GM10847 (cell line): ENCODE data around the gene B4GALT6.

ENCODE experiments used
- POLR2A ChIP-seq: IDR thresholded peaks from 2 replicates; pipeline ENCODE4 v1.6.1; 2011; ENCODE audit not compliant: insufficient read length; ENCODE audit errors: extremely low read depth

B4GALT6 gene

DNA sequence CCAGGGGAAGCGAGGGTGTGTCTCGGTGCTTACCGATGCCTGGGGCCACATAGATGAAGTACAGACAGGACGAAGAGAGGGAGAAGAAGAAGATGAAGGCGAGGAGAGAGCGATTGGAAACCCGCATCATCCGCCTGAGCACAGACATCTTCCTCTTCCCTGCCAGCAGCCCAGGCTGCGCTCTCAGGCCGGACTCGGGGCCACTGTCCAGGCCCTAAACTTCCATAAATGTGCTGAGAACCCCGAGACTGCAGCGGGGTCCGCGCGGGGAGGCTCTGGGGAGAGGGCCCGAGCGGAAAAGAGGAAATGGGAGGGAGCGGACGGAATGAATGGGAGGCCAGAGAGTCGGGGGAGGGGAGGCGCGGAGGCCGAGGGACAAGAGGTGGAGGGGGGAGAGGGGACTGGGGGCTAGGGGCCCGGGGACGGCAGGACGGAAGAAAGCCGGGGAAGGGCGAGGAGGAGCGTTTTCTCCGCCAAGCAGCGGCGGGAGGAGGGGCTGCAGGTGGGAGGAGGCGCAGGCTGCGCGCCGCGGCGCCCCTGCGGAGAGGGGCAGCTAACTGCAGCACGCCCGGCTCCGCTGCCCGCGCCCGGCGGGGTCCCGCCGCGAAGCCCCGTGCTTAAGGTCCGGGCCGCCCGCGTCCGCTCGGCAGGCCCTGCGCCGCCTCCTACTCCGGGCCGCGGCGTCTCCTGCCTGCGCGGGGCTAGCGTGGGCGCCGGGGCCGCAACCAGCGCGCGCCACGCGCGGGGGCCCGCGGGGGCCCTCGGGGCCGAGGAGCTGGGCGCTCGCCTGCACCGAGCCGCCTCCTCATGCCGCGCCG, at the start of gene B4GALT6:
TSS of gene B4GALT6 (minus strand) at position 303 of the 818 bp plus-strand sequence. CDS start at position 148, 155 bp downstream.
- TF ChIP-seq POLR2A = no peak

DNA sequence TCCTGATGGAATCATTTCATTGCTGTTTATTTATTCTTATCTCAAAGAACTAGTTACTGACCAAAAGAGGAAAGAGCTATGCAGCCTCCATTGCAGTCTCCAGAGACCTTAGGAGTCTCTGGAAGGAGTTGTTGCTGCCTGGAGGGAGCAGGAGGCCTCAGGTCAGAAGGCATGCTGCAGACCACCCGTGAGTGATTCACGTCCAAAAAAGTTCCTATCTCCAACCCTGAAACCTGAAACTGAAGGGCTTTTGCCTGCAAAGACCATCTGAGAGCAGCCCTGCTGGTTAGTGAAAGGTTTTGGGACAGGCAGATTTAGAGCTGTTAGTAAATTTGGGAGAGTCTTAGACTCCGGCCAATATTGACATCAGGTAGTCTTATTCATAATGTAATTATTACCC, 47.2 kb upstream of the B4GALT6 start:
- no peak for TF ChIP-seq POLR2A

- no peak for TF ChIP-seq POLR2A
These were observed 39.8 kb upstream of the B4GALT6 start for GRCh38 chr18:31723990-31724711.

GRCh38 chr18:31723639-31723989, 39.2 kb upstream of the B4GALT6 start:
- no peak for TF ChIP-seq POLR2A

- TF ChIP-seq POLR2A = no peak
These were observed 38.1 kb upstream of the B4GALT6 start for GRCh38 chr18:31722369-31722957.

GRCh38 chr18:31721601-31722000, 37.2 kb upstream of the B4GALT6 start:
- no peak for TF ChIP-seq POLR2A

DNA sequence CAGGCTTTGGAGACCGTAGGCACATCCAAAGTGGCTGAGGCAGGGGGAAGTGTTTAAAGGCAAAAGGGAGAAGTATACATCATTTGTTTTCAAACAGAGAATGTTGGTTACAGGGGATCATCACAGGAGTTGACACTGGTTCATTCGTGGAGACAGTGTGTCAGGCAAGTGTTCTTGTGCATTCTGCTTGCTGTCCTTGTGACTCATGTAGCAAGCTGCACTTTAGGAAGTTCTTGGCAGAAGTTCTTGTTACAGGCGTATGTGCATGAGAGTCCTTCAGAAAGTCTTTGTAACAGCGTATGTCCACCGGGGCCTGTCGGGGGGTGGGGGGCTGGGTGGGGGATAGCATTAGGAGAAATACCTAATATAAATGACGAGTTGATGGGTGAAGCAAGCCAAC, 36.5 kb upstream of the B4GALT6 start:
- TF ChIP-seq POLR2A = no peak

GRCh38 chr18:31719363-31720006, 35.1 kb upstream of the B4GALT6 start:
- TF ChIP-seq POLR2A = no peak

DNA sequence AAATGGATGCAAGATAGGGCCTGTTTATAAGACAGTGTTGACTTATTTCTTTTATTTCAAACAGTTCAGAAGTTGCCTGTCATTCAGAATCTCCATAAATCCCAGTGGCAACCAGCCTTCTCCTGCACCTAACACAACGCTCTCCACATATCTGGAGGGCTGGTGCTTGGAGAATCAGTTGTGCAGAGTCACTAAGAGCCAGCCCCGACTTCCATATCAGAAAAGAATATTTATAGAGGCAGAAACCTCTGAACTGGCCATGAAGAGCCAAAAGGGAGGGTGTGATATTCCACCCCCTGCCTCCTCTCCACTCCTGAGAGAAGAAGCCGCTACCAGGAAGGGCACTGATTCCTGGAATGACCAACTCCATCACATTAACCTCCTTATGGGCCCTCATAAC, 34.0 kb upstream of the B4GALT6 start:
- TF ChIP-seq POLR2A = no peak

DNA sequence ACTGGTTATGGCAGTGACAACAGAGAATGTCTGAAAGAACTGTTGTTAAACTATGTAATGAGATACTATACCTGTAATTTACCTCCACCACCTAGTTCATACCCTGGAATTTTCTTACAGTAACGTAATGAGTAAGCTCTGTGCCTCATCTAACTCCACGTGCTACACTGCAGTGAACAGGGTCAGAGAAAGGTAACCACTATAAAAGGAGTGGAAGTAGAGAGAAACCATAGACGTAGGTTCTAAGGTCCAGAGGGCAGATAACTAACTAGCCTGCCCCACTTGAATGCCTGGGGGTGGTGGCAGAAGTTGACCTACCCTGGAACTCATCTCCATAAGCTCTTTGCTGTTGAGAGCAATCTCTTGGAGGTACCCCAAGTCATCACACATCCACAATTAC, 32.0 kb upstream of the B4GALT6 start:
- no peak for TF ChIP-seq POLR2A

DNA sequence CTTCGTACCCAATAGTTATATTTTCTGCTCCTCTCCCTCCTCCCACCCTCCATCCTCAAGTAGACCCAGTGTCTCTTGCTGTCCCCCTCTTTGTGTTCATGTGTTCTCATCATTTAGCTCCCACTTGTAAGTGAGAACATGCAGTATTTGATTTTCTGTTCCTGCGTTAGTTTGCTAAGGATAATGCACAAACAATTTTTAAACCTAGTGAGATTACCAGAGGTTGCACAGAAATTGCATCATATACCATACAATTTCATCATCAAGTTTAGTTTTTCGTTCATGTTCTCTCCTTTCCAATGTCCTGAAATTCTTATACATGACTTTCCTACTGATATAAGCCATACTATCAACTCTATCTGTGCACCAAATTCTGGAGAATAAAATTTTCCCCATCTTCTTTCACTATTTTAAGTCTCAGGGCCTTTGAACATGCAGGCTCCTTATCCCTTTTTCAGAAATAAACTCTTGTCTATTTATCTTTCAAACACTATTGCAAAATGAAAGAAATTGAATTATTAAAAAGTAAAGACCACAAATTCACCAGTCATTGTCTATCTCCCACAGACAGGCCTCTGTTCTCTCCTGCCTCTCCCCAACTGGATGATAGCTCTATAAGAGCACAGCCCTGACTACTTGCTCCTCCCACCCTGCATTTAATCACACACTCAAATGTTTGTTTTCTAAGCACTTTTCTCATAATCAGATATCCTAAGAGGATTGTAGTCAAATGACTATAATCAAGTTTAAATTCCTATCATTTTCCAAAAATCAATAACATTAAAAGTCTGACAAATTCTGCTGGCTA, 27.2 kb upstream of the B4GALT6 start:
- TF ChIP-seq POLR2A = no peak

DNA sequence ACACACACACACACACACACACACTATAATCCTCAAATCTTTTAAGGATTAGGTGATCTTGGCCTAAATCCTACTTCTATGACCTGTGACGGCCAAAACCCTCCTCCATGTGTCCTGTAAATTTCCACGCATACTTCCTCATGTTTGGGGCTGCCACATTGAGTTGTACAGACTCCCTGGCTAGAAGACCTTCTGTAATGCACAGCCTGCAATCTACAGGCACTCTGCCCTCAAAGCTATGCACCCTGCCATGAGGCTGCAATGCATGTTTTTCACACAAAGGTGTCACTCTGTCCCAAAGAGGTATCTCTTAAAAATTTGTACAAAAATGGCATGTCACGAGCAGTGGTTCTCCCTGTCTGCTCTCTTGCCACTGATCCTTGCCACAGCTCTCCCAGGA, 26.4 kb upstream of the B4GALT6 start:
- TF ChIP-seq POLR2A = no peak

DNA sequence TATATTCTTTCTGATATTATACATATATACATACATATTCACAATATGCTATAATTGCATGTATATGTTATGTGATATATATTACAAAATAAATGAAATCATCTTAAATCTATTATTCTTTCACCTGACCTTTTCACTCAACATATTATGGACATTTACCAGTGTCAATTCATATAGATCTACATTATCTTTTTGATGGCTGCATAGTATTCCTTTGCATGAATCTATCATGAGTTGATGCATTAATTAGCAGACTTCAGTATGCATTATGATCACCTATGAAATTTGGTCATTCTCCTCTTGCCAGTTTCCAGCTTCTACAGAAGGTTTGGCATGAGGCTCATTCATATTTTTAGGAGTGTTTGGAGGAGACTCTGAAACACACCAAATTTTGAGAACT, 23.4 kb upstream of the B4GALT6 start:
- TF ChIP-seq POLR2A = no peak

- no peak for TF ChIP-seq POLR2A
These were observed 18.1 kb upstream of the B4GALT6 start for GRCh38 chr18:31702449-31702848.

GRCh38 chr18:31701744-31702143, 17.4 kb upstream of the B4GALT6 start:
- TF ChIP-seq POLR2A = no peak
